ENCODE data around the gene E2F6.
"Not testable (repeated sequence)": the region's sequence is repeated elsewhere in the genome, so short reads cannot be mapped to it uniquely, and the experiment has no call there.

E2F6 gene

DNA sequence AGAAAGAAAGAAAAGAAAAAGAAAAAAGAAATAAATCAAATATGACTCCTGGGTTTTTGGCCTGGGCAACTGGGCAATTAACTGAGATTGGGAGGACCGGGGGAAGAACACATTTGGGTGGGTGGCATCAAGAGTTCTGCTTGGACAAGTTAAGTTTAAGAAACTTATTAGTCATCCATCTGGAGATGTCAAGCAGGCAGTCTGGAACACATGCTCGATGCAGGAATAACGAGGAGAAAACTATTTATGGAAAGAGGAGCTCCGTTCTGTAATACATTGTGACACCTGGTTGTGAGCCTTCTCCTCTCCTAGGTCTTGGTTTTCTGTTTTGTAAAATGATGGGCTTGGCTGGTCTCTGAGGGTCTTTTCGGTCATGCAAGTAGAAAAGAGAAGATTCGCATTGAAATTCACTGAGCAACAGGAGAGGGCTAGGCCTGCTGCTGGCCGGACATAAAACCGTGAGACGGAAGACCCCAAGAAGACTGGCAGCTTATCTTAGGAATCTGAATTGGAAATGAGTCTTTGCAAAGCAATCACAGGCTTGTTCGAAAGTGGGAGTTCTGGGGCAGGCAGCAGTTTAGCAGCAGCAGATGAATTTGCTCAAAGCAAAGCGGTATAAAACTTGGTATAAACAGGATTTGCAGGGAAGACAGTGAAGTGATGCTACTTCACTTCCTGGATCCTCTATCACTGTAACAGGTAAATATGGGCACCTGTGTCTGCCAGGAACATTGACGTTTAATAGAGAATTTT is 51.4 kb downstream of the E2F6 start:
- DNase-seq (ENCODE audit: low read depth in 2 of 2): no peak

GRCh38 chr2:11412449-11412810 is 53.5 kb downstream of the E2F6 start:
- DNase-seq (ENCODE audit: low read depth in 2 of 2): no peak

- no peak for DNase-seq (ENCODE audit: low read depth in 2 of 2)
Observed at GRCh38 chr2:11411768-11412448, 54.1 kb downstream of the E2F6 start.

DNA sequence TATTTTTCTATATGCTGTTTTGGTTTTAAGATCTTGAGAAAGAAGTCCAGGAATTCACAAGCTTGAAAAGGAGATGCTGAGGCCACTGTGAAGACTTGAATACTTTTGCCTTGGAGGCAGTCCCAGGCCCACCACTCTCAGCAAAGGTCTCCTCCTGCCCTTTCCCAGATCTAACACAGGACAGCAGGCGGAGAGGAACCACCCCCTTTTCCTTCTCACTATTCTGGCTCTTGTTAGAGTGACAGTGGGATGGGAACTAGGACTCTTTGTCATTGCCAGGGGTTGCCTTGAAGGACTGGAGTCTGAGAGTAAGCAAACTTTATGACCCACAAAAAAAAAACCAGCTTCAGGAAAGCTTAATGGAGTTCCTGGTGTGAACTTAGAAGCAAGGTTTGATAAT is 54.7 kb downstream of the E2F6 start:
- DNase-seq (ENCODE audit: low read depth in 2 of 2): no peak

- no peak for DNase-seq (ENCODE audit: low read depth in 2 of 2)
Observed at GRCh38 chr2:11410101-11410500, 55.9 kb downstream of the E2F6 start.

- DNase-seq (ENCODE audit: low read depth in 2 of 2): no peak
Observed at GRCh38 chr2:11409572-11409959, 56.4 kb downstream of the E2F6 start.

GRCh38 chr2:11408959-11409571 is 56.9 kb downstream of the E2F6 start:
- DNase-seq (ENCODE audit: low read depth in 2 of 2): no peak

GRCh38 chr2:11407413-11407812 is 58.5 kb downstream of the E2F6 start:
- no peak for DNase-seq (ENCODE audit: low read depth in 2 of 2)

DNA sequence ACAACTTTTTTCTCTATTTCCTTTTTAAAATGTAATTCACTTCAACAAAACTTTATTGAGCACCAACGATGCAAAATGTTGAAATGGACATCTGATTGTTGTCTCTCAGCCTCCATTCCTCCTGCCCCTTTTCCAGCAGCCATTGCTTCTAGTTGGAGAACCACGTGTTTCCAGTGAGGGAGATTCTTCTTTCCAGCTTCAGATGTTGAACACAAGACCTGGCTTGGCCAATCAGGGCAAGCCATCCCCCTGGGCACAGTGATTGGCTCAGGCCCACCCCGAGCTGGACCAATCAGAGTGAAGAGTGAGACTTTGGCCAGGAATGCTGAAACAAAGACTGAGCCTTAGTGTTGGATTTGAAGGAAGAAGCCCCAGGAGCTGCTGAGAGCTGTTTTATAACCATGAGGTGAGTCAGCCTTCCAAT is 59.0 kb downstream of the E2F6 start:
- no peak for DNase-seq (ENCODE audit: low read depth in 2 of 2)

GRCh38 chr2:11406267-11406957 is 59.5 kb downstream of the E2F6 start:
- DNase-seq (ENCODE audit: low read depth in 2 of 2): no peak

- no peak for DNase-seq (ENCODE audit: low read depth in 2 of 2)
Observed at GRCh38 chr2:11405599-11406266, 60.2 kb downstream of the E2F6 start.

- not testable (repeated sequence) for DNase-seq (ENCODE audit: low read depth in 2 of 2)
Observed at GRCh38 chr2:11405074-11405406, 60.9 kb downstream of the E2F6 start.

DNA sequence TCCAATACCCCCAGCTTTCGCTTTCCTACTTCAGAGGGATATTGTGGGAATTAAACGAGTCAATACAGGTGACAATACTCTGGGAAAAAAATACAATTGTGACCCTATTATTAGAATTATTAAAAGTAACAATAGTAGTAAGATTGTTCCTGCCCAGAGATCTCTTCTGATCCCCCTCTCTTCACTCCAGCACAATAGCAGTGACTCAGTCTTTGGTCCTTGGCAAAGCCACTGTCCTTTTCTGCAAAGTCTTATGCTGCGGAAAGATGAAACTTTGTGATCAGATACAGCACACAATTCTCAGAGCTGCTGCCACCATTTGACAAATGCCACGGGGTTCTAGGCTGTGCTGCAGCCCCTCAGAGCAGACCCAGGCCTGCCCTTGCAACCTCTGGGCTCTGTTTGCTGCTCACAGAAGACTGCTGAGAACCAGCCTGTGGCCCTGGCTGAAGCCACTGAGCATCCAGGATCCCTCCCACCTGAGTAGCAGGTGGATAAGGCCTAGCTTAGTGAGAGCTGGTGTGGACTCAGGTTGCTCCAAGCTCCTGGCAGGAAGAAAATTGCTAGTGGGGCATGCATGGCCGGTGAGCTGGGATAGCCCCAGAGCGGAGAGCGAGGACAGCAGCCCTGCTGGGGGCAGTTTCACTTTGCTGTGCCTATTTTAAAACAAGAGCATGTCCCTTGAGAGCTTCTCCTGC is 61.4 kb downstream of the E2F6 start:
- no peak for DNase-seq (ENCODE audit: low read depth in 2 of 2)

DNA sequence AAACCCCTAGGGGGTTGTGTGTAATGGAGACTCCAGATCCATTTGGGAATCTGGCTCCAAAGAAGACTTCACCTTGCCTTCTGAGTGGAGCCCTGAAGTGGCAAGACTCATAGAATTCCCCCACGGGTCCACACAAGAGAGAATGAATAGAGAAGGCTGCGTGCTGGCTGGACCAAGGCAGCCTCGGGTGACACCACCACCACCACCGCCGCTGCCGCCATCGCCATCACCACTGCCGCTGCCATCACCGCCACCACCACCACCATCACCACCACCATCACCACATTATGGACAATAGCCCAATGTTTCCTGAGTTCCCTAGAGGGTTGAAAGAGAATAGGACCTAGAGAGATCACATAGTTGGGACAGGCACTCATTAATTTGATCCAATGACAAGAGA is 63.5 kb downstream of the E2F6 start:
- DNase-seq (ENCODE audit: low read depth in 2 of 2): no peak

GRCh38 chr2:11399438-11399762 is 66.6 kb downstream of the E2F6 start:
- DNase-seq (ENCODE audit: low read depth in 2 of 2): no peak

- DNase-seq (ENCODE audit: low read depth in 2 of 2): no peak
Observed at GRCh38 chr2:11398750-11399437, 67.1 kb downstream of the E2F6 start.

GRCh38 chr2:11397513-11397912 is 68.4 kb downstream of the E2F6 start:
- DNase-seq (ENCODE audit: low read depth in 2 of 2): no peak

DNA sequence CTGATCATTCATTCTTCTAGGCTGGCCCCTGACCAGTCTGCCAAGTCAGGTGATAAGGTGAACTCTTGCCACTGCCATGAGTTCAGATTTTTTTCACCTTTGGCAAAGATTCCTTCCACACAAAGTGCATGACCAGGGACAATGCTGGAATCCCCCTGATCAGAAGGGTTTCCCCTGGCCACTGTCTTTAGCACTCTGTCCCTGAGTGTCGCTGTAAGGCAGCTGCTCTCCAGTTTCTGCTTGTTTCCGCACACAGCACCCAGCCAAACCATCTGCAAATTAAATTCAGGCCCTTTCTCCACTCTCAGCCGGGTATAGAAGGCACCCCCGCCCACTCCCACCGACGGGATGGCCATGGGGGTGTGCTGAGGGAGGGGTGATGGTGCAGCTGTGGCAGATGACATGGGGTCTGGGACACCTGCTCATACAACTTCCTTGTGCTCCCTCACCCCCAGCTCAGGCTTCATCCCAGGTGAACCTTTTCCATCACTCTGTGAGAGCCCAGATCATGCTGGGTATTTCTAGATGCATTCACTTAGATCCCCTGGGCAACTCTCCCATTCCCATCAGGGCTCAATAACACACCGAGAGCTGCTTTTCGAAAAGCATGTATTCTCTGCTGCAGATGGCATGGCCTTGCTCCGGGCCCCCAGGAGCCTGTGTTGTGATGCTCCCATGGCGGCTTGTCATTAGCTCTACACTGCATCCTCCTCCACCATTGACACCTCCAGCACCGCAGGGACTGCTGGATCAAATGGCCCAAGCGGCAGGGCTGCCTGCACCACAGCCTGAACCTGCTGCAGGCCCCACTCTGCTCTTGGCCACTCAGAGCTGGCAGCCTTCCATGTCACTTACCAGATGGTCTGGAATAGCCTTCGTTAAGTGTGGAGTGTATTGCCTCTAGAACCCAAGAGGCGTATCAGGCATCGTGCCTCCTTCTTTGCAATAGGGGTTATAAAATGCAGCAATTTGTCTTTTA is 69.2 kb downstream of the E2F6 start:
- DNase-seq (ENCODE audit: low read depth in 2 of 2): no peak

DNA sequence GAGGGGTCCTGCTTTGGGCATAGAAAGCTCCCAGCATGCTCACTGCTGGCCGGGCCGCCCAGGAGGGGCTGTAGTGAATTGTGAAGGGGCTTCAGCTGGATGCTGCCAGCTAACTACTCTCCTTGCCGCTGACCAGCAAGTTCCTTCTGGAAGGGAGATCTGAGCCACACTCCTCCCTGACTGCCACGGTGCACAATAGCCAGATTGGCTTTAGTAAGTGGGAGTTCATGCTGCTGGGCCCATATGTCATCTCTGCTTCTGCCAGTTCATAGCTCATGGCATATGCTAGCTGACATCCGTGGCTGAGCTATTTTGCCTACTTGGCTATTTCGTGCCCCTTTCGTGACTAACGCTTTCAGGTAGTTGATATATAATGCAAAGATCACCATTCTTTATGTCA is 69.9 kb downstream of the E2F6 start:
- no peak for DNase-seq (ENCODE audit: low read depth in 2 of 2)

- DNase-seq (ENCODE audit: low read depth in 2 of 2): no peak
Observed at GRCh38 chr2:11395389-11395788, 70.6 kb downstream of the E2F6 start.

Measured in stimulated activated CD4-positive, alpha-beta T cell treated with anti-CD3 and anti-CD28 coated beads, Interleukin-4, amount 100 ng/mL, for 48 hours (primary cell).